Liver (tissue), 9 donors: ENCODE data around the gene RBBP5. TPM values are rescaled to one million over a fixed set of nuclear protein-coding genes. Genes with fewer than 3 reads are reported as not detected.

Experiments
- DNase-seq: peaks from one replicate; pipeline ENCODE4 v3.0.0-alpha.2; 2017; ENCODE audit warnings: low spot score
- H3K27ac ChIP-seq, 2 donors: one replicate each; pipeline ENCODE4 v1.7.0; 2013; ENCODE audit warnings: inconsistent platforms in 2 of 2, low read length in 2 of 2, control low read depth in 1 of 2, low read depth in 1 of 2, mild to moderate bottlenecking in 1 of 2
- H3K27me3 ChIP-seq, 4 donors: one replicate each; pipeline versions ENCODE4 v1.6.1 to v1.7.0; 2013; ENCODE audit warnings: low read length in 3 of 4, inconsistent platforms in 1 of 4, mild to moderate bottlenecking in 1 of 4, moderate library complexity in 1 of 4; ENCODE audit not compliant: control insufficient read depth in 4 of 4, insufficient read depth in 4 of 4
- H3K36me3 ChIP-seq, 4 donors: one replicate each; pipeline versions ENCODE4 v1.6.1 to v1.7.0; 2013; ENCODE audit warnings: low read length in 3 of 4, mild to moderate bottlenecking in 3 of 4, low read depth in 1 of 4, moderate library complexity in 1 of 4; ENCODE audit not compliant: control insufficient read depth in 4 of 4, insufficient read depth in 3 of 4
- H3K4me1 ChIP-seq, 4 donors: one replicate each; pipeline versions ENCODE4 v1.6.1 to v1.7.0; 2013; ENCODE audit warnings: low read length in 3 of 4, mild to moderate bottlenecking in 3 of 4, moderate library complexity in 1 of 4; ENCODE audit not compliant: control insufficient read depth in 4 of 4, insufficient read depth in 4 of 4
- H3K4me3 ChIP-seq, 3 donors: one replicate each; pipeline versions ENCODE4 v1.6.1 to v1.7.0; 2013; ENCODE audit warnings: low read length in 3 of 3, control low read depth in 1 of 3, low read depth in 1 of 3, mild to moderate bottlenecking in 1 of 3
- H3K9ac ChIP-seq, 2 donors: one replicate each; pipeline ENCODE4 v1.7.0; 2013; ENCODE audit warnings: low read length in 2 of 2, mild to moderate bottlenecking in 2 of 2, moderate library complexity in 2 of 2, control low read depth in 1 of 2, low read depth in 1 of 2
- H3K9me3 ChIP-seq, 4 donors: one replicate each; pipeline versions ENCODE4 v1.6.1 to v1.7.0; 2013; ENCODE audit warnings: low read length in 3 of 4; ENCODE audit not compliant: control insufficient read depth in 4 of 4
- EGR1 ChIP-seq, 2 donors: IDR thresholded peaks; 2 replicates each; pipeline ENCODE4 v1.6.1; 2016 to 2018; ENCODE audit warnings: antibody characterized with exemption in 2 of 2, low read depth in 2 of 2
- FOXA1 ChIP-seq: IDR thresholded peaks from 2 replicates; pipeline ENCODE4 v1.6.1; 2016; ENCODE audit warnings: antibody characterized with exemption
- FOXA2 ChIP-seq: IDR thresholded peaks from 2 replicates; pipeline ENCODE4 v1.6.1; 2016; ENCODE audit warnings: antibody characterized with exemption
- GABPA ChIP-seq, 2 donors: IDR thresholded peaks in 1 of 2; conservative IDR thresholded peaks in 1 of 2; 2 replicates each; pipeline ENCODE4 v1.6.1; 2016; ENCODE audit warnings: antibody characterized with exemption in 2 of 2, mild to moderate bottlenecking in 1 of 2, moderate library complexity in 1 of 2
- HNF4A ChIP-seq, 2 donors: conservative IDR thresholded peaks; 2 replicates each; pipeline ENCODE4 v1.6.1; 2016; ENCODE audit warnings: antibody characterized with exemption in 2 of 2, mild to moderate bottlenecking in 2 of 2
- HNF4G ChIP-seq: IDR thresholded peaks from 2 replicates; pipeline ENCODE4 v1.6.1; 2016; ENCODE audit warnings: antibody characterized with exemption
- JUND ChIP-seq, 2 donors: IDR thresholded peaks; 2 replicates each; pipeline ENCODE4 v1.6.1; 2016; ENCODE audit warnings: antibody characterized with exemption in 2 of 2
- RAD21 ChIP-seq, 2 donors: IDR thresholded peaks; 2 replicates each; pipeline ENCODE4 v1.6.1; 2016; ENCODE audit warnings: antibody characterized with exemption in 2 of 2, mild to moderate bottlenecking in 2 of 2
- RXRA ChIP-seq, 2 donors: IDR thresholded peaks; 2 replicates each; pipeline ENCODE4 v1.6.1; 2017 to 2018; ENCODE audit warnings: antibody characterized with exemption in 2 of 2, mild to moderate bottlenecking in 1 of 2
- SP1 ChIP-seq: IDR thresholded peaks from 2 replicates; pipeline ENCODE4 v1.6.1; 2018; ENCODE audit warnings: antibody characterized with exemption, mild to moderate bottlenecking
- TAF1 ChIP-seq: conservative IDR thresholded peaks from 2 replicates; pipeline ENCODE4 v1.6.1; 2016; ENCODE audit warnings: antibody characterized with exemption, mild to moderate bottlenecking
- YY1 ChIP-seq: IDR thresholded peaks from 2 replicates; pipeline ENCODE4 v1.6.1; 2016; ENCODE audit warnings: antibody characterized with exemption, mild to moderate bottlenecking
- WGBS: extraction: QIAGEN DNeasy Blood & Tissue Kit; methylation state at CpG from one replicate; pipeline ENCODE4 v1.1.7; 2013; 5-methylcytosine and 5-hydroxymethylcytosine counted together
- polyA plus RNA-seq, 2 donors: library from polyadenylated mRNA; stranded (reverse) in 1 of 2; unstranded in 1 of 2; fragments of 200-250 nt in 1 of 2; fragments of >200 nt in 1 of 2; fragmentation: Nextera tagmentation in 1 of 2; extraction: Ambion mirVana in 1 of 2; gene quantifications; one replicate each; pipeline versions ENCODE4 v1.2.1 to v1.2.3, GENCODE V29; 2013 to 2015
- total RNA-seq, 2 donors: library from RNA; depleted of rRNA; stranded (reverse); fragments of >200 nt; gene quantifications; one replicate each; pipeline ENCODE4 v1.2.3, GENCODE V29; 2014
- TF ChIP-seq, protein P1 (sequence below): IDR thresholded peaks from 2 replicates; pipeline ENCODE4 v1.6.1; 2016; ENCODE audit warnings: antibody characterized with exemption
- TF ChIP-seq, protein P2 (sequence below): IDR thresholded peaks from 2 replicates; pipeline ENCODE4 v1.6.1; 2016; ENCODE audit warnings: antibody characterized with exemption
- TF ChIP-seq, protein P3 (sequence below): IDR thresholded peaks from 2 replicates; pipeline ENCODE4 v1.6.1; 2016; ENCODE audit warnings: antibody characterized with exemption
- TF ChIP-seq, protein P4 (sequence below): IDR thresholded peaks from 2 replicates; pipeline ENCODE4 v1.6.1; 2016; ENCODE audit warnings: antibody characterized with exemption, mild to moderate bottlenecking
- TF ChIP-seq, protein P5 (sequence below): fragments of 150-350 bp; IDR thresholded peaks from 2 replicates; pipeline ENCODE4 v1.5.1; 2017; ENCODE audit warnings: improper control_type of control experiment, low read depth, low read length; ENCODE audit not compliant: missing input control
- donor health status: healthy.
- donor health status: healthy.
- donor health status: healthy.
- donor health status: healthy.
- donor health status: healthy.

The RBBP5 gene
- total and polyA plus RNA-seq, 4 donors = 4.6 to 12.0 (median 8.5) TPM

DNA sequence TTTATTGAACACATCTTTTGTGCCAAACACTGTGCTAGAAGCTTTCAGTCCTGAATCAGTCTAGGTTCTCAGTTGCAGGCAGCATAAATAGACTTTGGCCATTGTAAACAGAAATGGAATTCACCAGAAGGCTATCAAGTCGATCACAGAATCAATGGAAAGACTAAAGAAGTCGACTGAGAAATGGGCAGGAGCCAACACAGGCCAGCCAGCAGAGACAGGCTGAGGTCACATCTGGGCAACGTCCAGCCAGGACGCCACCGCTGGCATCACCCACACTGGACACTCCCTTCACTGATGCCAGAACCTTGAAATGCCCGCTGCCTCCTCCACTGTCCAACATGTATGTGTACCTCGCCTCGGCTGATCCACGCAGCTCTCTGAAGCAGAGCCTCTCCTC is 84.2 kb downstream of the RBBP5 start:
- H3K4me1 ChIP-seq = peaks cover 12 to 40% (median 32%) of the 10 kb centered on the region in 4 donors
- no peak overlapping the region for H3K4me3 ChIP-seq
- no peaks in the 10 kb centered on the region for H3K9me3 ChIP-seq
- peak overlapping the region in 1 of 2 donors; percentile 38 for H3K27ac ChIP-seq
- WGBS = 43% methylated on average over 9 of the region's 9 CpGs
- no peak overlapping the region for H3K9ac ChIP-seq
- no peak for DNase-seq
- H3K36me3 ChIP-seq = no peaks in the 10 kb centered on the region
- H3K27me3 ChIP-seq = no peaks in the 10 kb centered on the region
- TF ChIP-seq RXRA (IDR thresholded peaks at IDR 0.05) (peak; percentile 58 to 78), TAF1 (no peak), YY1 (peak; percentile 36), RAD21 (IDR thresholded peaks at IDR 0.05) (peak in 1 of 2 donors; percentile 60), HNF4A (conservative IDR thresholded peaks at IDR 0.05) (peak; percentile 79 to 95), HNF4G (peak; percentile 84), FOXA2 (peak; percentile 66), SP1 (peak; percentile 95), EGR1 (IDR thresholded peaks at IDR 0.05; ENCODE audit: low read depth in 2 of 2) (no peak), GABPA (IDR thresholded peaks at IDR 0.05 in 1 of 2, conservative IDR thresholded peaks at IDR 0.05 in 1 of 2) (no peak), JUND (IDR thresholded peaks at IDR 0.05) (peak; percentile 75), FOXA1 (no peak)
- TF ChIP-seq, protein P1, sequence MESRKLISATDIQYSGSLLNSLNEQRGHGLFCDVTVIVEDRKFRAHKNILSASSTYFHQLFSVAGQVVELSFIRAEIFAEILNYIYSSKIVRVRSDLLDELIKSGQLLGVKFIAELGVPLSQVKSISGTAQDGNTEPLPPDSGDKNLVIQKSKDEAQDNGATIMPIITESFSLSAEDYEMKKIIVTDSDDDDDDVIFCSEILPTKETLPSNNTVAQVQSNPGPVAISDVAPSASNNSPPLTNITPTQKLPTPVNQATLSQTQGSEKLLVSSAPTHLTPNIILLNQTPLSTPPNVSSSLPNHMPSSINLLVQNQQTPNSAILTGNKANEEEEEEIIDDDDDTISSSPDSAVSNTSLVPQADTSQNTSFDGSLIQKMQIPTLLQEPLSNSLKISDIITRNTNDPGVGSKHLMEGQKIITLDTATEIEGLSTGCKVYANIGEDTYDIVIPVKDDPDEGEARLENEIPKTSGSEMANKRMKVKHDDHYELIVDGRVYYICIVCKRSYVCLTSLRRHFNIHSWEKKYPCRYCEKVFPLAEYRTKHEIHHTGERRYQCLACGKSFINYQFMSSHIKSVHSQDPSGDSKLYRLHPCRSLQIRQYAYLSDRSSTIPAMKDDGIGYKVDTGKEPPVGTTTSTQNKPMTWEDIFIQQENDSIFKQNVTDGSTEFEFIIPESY = no peak
- TF ChIP-seq, protein P2, sequence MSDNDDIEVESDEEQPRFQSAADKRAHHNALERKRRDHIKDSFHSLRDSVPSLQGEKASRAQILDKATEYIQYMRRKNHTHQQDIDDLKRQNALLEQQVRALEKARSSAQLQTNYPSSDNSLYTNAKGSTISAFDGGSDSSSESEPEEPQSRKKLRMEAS = no peak
- TF ChIP-seq, protein P3, sequence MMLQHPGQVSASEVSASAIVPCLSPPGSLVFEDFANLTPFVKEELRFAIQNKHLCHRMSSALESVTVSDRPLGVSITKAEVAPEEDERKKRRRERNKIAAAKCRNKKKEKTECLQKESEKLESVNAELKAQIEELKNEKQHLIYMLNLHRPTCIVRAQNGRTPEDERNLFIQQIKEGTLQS = peak; percentile 66
- TF ChIP-seq, protein P4, sequence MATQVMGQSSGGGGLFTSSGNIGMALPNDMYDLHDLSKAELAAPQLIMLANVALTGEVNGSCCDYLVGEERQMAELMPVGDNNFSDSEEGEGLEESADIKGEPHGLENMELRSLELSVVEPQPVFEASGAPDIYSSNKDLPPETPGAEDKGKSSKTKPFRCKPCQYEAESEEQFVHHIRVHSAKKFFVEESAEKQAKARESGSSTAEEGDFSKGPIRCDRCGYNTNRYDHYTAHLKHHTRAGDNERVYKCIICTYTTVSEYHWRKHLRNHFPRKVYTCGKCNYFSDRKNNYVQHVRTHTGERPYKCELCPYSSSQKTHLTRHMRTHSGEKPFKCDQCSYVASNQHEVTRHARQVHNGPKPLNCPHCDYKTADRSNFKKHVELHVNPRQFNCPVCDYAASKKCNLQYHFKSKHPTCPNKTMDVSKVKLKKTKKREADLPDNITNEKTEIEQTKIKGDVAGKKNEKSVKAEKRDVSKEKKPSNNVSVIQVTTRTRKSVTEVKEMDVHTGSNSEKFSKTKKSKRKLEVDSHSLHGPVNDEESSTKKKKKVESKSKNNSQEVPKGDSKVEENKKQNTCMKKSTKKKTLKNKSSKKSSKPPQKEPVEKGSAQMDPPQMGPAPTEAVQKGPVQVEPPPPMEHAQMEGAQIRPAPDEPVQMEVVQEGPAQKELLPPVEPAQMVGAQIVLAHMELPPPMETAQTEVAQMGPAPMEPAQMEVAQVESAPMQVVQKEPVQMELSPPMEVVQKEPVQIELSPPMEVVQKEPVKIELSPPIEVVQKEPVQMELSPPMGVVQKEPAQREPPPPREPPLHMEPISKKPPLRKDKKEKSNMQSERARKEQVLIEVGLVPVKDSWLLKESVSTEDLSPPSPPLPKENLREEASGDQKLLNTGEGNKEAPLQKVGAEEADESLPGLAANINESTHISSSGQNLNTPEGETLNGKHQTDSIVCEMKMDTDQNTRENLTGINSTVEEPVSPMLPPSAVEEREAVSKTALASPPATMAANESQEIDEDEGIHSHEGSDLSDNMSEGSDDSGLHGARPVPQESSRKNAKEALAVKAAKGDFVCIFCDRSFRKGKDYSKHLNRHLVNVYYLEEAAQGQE = no peak
- TF ChIP-seq, protein P5, sequence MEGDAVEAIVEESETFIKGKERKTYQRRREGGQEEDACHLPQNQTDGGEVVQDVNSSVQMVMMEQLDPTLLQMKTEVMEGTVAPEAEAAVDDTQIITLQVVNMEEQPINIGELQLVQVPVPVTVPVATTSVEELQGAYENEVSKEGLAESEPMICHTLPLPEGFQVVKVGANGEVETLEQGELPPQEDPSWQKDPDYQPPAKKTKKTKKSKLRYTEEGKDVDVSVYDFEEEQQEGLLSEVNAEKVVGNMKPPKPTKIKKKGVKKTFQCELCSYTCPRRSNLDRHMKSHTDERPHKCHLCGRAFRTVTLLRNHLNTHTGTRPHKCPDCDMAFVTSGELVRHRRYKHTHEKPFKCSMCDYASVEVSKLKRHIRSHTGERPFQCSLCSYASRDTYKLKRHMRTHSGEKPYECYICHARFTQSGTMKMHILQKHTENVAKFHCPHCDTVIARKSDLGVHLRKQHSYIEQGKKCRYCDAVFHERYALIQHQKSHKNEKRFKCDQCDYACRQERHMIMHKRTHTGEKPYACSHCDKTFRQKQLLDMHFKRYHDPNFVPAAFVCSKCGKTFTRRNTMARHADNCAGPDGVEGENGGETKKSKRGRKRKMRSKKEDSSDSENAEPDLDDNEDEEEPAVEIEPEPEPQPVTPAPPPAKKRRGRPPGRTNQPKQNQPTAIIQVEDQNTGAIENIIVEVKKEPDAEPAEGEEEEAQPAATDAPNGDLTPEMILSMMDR = no peak

Other genes starting within 250 kb of the RBBP5 start
- gene CNTN2, start 78.8 kb downstream of the RBBP5 start, total RNA-seq = under 1 TPM; 0.05 to 0.17 TPM
- under 1 TPM; 0.17 to 0.25 TPM for gene CNTN2, start 78.8 kb downstream of the RBBP5 start, polyA plus RNA-seq
- 1 to 10 TPM in 1 of 2 donors, under 1 TPM in 1; 0.98 to 2.8 TPM for gene TMEM81, start 37.5 kb downstream of the RBBP5 start, total RNA-seq
- gene TMEM81, start 37.5 kb downstream of the RBBP5 start, polyA plus RNA-seq = under 1 TPM; 0.78 to 0.81 TPM
- gene DSTYK, start 89.7 kb upstream of the RBBP5 start, total RNA-seq = 1 to 10 TPM; 4.1 to 9.9 TPM
- 1 to 10 TPM; 1.5 to 1.9 TPM for gene DSTYK, start 89.7 kb upstream of the RBBP5 start, polyA plus RNA-seq
- 100 to 1,000 TPM in 1 of 2 donors, under 1 TPM in 1; 0.25 to 452 TPM for gene TMCC2, start 106.0 kb upstream of the RBBP5 start, total RNA-seq
- gene TMCC2, start 106.0 kb upstream of the RBBP5 start, polyA plus RNA-seq = under 1 TPM; 0.06 to 0.17 TPM
- gene NUAK2, start 199.8 kb upstream of the RBBP5 start, total RNA-seq = 1 to 10 TPM; 1.3 to 1.7 TPM
- 1 to 10 TPM; 2.4 TPM for gene NUAK2, start 199.8 kb upstream of the RBBP5 start, polyA plus RNA-seq
- gene KLHDC8A, start 234.9 kb upstream of the RBBP5 start, total RNA-seq = under 1 TPM in 1 of 2 donors, not detected in 1; 0.05 TPM
- under 1 TPM in 1 of 2 donors, not detected in 1; 0.02 TPM for gene KLHDC8A, start 234.9 kb upstream of the RBBP5 start, polyA plus RNA-seq